Activated naive CD4-positive, alpha-beta T cell treated with anti-CD3 and anti-CD28 coated beads, Interleukin-2, amount 50 U/mL, for 72 hours (primary cell): Measurements from ENCODE around the gene PLXNA4. TPM values are rescaled to one million over a fixed set of nuclear protein-coding genes. Genes with fewer than 3 reads are reported as not detected.

Experiments
- ATAC-seq, 2 donors: fragments of 150-1000 bp; cut with Tn5 transposase; 2 replicates each; pipeline ENCODE4 v1.10.0; 2021; ENCODE audit warnings: mild to moderate bottlenecking in 2 of 2, moderate library complexity in 2 of 2
- DNase-seq, 2 donors: peaks; one replicate each; pipeline ENCODE4 v3.0.0; 2021 to 2022; ENCODE audit warnings: low spot score in 2 of 2
- H3K27ac Mint-ChIP-seq, 2 donors: one replicate each; pipeline ENCODE4 v1.8.0; 2022; ENCODE audit warnings: mild to moderate bottlenecking in 2 of 2, mixed read lengths in 2 of 2
- H3K36me3 Mint-ChIP-seq, 2 donors: one replicate each; pipeline ENCODE4 v1.8.0; 2022; ENCODE audit warnings: mixed read lengths in 2 of 2
- H3K9me3 Mint-ChIP-seq, 2 donors: one replicate each; pipeline ENCODE4 v1.8.0; 2022; ENCODE audit warnings: mixed read lengths in 2 of 2
- total RNA-seq, 2 donors: library from RNA; stranded (reverse); gene quantifications; one replicate each; pipeline ENCODE4 v1.2.3, GENCODE V29; 2022

PLXNA4 gene
- total RNA-seq, 2 donors from 2014 or later, result 0.06 to 0.41 TPM

GRCh38 chr7:132418840-132419239, 157.4 kb downstream of the PLXNA4 start:
- DNase-seq (no peak), ATAC-seq (no peak)
- H3K36me3 Mint-ChIP-seq, result peaks cover 8 to 9% of the 10 kb centered on the region in 2 donors
- H3K27ac Mint-ChIP-seq, result no peak overlapping the region
- H3K9me3 Mint-ChIP-seq, result peaks cover 7 to 10% of the 10 kb centered on the region in 2 donors

DNA sequence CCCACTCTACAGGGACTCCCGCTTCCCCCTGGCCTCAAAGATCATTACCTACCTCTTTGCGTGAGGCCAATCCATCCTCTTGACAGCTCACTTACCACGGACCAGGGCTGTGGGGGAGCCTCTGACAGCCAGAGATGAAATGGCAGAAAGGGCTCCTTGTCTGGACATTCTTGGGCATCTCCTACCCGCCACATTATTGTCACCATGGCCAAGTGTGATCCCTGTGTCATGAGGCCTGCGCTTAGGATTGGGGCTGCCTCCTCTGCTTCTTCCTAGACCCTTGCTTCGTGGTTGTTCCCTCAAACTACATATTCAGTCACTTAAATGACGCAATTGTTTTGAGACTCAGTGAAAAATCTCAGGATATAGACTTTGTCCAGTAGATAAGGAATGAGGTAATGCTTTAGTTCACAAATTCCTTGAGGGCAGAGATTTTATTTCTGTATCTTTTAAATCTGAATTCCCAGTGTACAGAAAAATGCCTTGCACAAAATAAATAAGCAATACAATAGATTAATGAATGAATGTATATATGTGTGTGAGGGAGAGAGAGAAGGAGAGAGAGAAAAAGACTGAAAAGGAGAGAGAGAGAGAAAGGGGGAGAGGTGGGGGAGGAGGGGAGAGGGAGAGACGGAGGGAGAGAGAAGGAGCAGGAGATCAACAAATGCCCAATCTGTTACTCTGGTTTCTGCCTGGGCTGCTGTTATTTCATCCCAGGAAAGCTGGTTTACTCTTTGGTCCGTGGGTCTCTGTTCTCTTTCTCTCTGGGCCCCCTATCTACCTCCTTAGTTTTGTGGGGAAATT, 159.0 kb downstream of the PLXNA4 start:
- DNase-seq (no peak), ATAC-seq (no peak)
- Mint-ChIP-seq H3K27ac (no peak overlapping the region), H3K9me3 (peaks cover 7 to 10% of the 10 kb centered on the region in 2 donors), H3K36me3 (peaks cover 8 to 9% of the 10 kb centered on the region in 2 donors)

DNA sequence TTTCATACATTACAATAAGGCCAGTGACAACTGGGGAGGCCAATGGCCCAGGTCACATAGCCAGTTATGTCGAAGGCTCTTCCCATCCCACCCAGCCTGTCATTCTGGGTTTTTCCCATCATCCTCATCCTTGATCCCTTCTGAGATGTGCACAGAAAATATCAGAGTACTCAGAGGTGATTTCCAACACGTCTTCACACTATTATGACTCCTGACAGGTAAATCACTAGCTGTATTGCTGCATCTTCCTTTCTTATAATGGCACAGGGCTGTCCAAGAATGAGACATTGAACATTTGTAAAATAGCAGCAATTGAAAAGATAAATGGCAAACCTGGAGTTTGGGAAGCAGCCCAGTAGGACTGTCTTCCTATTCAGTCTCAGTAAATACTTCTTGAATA, 159.9 kb downstream of the PLXNA4 start:
- Mint-ChIP-seq H3K27ac (no peak overlapping the region), H3K9me3 (peaks cover 7 to 9% of the 10 kb centered on the region in 2 donors), H3K36me3 (peaks cover 8% of the 10 kb centered on the region in 2 donors)
- ATAC-seq (no peak), DNase-seq (no peak)

DNA sequence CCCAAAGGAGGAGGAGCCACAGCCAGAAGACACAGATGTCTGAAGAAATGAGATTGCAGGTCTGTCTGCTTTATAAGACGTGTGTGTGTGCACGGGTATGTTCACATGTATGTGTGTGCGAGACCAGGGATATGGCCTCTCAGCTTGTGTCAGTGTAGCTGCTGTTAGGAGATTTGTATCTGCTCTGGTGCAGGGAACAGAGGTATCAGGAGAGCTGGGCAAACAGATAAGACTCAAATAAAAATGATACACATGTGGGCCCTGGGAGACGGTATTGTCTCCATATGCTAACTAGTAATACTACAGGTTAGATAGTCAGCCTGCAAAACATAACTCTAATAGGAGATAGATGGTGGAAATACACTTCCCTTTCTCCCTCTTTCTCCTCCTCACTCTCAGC, 161.0 kb downstream of the PLXNA4 start:
- Mint-ChIP-seq H3K27ac (no peak overlapping the region), H3K9me3 (no peaks in the 10 kb centered on the region)
- no peak for ATAC-seq

GRCh38 chr7:132414857-132415256, 161.4 kb downstream of the PLXNA4 start:
- no peak overlapping the region for H3K27ac Mint-ChIP-seq
- no peak for ATAC-seq
- DNase-seq, result no peak
- H3K36me3 Mint-ChIP-seq, result no peaks in the 10 kb centered on the region
- no peaks in the 10 kb centered on the region for H3K9me3 Mint-ChIP-seq

More for the DNA sequence above, 161.0 kb downstream of the PLXNA4 start:
- no peak for DNase-seq
- no peaks in the 10 kb centered on the region for H3K36me3 Mint-ChIP-seq

DNA sequence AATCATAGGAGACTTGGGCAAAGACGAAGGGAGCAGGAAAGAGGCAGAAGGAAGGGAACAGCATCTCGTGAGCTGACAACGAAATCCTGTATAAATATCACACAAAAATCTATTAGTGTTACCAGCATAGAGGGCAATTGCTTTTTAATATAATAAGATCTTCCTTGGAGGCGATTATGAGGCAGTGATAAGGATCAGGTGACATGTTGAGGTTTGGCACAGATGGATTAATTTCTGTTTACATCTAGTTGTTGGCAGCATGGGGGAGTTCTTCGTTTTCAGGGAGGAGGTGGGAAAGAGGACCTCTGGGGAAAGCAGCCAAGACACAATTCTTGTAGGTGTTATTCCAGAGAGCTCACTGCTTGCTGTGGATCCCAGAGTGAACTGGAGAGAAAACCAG, 163.8 kb downstream of the PLXNA4 start:
- Mint-ChIP-seq H3K9me3 (no peaks in the 10 kb centered on the region), H3K27ac (no peak overlapping the region), H3K36me3 (no peaks in the 10 kb centered on the region)
- DNase-seq (no peak), ATAC-seq (no peak)

DNA sequence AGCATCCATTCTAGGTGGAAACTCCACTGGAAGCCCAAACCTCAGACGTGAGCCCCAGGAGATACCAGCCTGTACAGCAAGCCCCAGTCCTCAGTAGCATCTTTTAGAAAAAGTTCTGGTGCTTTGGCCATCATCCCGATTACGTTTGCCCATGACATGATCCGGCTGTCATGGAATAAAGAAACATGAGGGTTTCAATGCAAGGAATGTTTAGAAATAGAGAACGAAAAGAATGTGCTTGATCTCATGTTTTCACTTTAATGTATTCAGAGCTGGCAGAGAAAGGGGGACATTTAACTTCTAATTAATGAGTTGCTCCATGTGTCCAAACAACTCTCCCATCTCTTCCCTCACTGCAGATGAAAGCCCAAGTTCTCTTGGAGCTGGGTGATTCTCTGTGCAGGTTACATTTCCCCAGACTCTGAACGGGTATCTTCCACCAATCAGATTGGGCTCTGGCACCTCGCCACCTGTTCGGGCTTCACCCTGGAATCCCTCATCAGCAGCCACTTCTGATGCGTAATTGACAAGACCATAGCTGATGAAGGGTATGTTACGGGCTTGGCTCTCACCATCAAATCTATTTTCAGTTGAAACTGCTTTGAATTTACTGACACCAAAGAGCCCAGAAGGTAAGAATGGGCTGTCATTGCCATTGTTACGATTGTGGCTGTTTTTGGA, 165.3 kb downstream of the PLXNA4 start:
- ATAC-seq, result no peak
- DNase-seq, result no peak
- Mint-ChIP-seq H3K36me3 (no peaks in the 10 kb centered on the region), H3K27ac (no peak overlapping the region), H3K9me3 (no peaks in the 10 kb centered on the region)

DNA sequence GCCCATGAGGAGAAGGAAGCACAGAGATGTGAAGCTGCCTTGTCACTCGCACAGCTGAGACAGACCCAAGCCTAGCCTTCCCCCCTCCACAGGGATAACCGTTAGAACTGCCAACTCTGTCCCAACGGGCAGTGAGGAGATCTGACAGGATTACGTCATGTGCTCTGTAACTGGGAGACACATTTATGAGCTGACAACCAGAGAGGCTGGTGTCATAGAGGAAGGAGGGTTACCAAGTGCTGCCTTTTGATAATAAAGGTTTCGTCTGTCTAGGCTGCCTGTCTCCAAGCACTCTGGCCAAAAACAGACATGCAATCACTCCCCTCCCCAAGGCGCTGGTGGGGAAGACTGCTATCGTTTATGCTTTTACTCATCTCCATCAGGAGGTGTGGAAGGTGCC, 165.9 kb downstream of the PLXNA4 start:
- no peaks in the 10 kb centered on the region for H3K36me3 Mint-ChIP-seq
- DNase-seq (no peak), ATAC-seq (no peak)
- H3K9me3 Mint-ChIP-seq, result no peaks in the 10 kb centered on the region
- H3K27ac Mint-ChIP-seq, result no peak overlapping the region

DNA sequence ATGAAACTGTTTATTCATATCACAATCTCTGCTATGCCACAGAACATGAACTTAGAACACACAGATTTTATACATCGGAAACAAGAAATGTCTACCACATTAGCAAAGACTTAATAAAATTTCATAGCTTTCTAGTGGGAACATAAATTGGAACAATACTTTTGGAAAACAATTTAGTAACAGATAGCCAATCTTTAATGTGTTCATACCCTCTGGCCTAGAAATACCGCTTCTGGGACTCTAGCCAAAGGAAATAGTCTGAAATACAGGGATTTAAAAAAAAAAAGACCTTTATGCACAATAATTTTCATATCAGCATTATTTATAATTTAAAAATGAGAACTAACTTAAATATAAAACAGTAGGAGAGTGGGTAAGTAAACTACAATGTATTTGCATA, 168.5 kb downstream of the PLXNA4 start:
- H3K9me3 Mint-ChIP-seq, result no peaks in the 10 kb centered on the region
- no peaks in the 10 kb centered on the region for H3K36me3 Mint-ChIP-seq
- no peak for DNase-seq
- H3K27ac Mint-ChIP-seq, result no peak overlapping the region
- no peak for ATAC-seq

DNA sequence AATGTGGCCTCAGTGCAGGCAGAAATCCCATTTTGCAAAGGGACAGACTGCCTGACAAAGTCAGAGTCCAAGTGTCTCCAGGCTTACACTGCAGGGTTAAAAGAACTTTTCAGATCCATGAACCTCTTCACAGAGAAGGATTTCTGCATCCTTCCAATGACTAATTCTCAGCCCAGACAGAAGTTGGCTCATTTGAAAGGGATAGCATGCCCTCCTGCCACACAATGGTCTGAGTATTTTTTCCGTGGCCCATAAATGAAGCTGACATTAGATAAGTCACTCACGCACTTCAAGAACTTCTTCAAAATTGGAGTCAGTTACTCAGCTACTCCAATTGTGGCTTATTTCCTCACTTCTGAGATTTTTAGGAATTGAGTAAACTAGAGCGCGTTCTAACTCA, 170.2 kb downstream of the PLXNA4 start:
- Mint-ChIP-seq H3K9me3 (peaks cover 4 to 5% of the 10 kb centered on the region in 2 donors), H3K36me3 (peaks cover 0 to 4% of the 10 kb centered on the region in 2 donors), H3K27ac (no peak overlapping the region)
- DNase-seq (no peak), ATAC-seq (no peak)

GRCh38 chr7:132404261-132404660, 172.0 kb downstream of the PLXNA4 start:
- ATAC-seq, result no peak

DNA sequence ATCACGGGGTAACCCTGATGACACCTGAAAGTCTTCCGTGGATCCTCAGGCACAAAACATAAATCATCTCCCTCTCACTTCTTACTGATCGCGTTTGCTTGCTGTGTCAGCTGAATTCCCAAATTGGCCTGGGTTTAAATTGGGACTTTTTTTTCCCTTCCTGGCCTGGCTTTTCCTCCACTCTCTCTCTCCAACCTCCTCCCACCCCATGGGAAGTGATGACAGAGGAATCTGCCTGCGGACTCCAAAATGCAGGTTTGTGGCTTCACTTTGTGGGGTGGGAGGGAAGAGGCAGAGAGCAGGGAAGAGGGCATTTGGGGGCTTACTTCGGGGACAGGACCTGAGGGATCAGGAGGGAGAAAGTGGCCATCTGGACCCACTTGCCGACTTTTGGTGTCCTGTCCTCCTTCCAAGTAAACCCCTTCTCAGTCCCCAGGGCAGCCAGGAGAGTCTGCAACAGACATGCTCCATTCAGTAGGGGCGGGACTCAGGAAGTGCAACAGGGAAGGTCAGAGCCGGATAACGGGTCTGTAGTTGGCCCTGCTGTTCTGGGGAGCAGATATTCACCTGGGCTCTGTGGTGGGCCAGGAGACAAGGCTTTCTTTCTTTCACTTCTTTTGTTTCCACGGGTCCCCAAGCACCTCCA, 172.7 kb downstream of the PLXNA4 start:
- no peak for DNase-seq
- no peak for ATAC-seq
- Mint-ChIP-seq H3K27ac (no peak overlapping the region), H3K36me3 (peaks cover 0 to 4% of the 10 kb centered on the region in 2 donors), H3K9me3 (peaks cover 4 to 5% of the 10 kb centered on the region in 2 donors)

More at GRCh38 chr7:132404261-132404660, 172.0 kb downstream of the PLXNA4 start:
- no peak for DNase-seq
- Mint-ChIP-seq H3K27ac (peak overlapping the region in 1 of 2 donors; percentile 16), H3K9me3 (peaks cover 4 to 5% of the 10 kb centered on the region in 2 donors), H3K36me3 (peaks cover 0 to 4% of the 10 kb centered on the region in 2 donors)

DNA sequence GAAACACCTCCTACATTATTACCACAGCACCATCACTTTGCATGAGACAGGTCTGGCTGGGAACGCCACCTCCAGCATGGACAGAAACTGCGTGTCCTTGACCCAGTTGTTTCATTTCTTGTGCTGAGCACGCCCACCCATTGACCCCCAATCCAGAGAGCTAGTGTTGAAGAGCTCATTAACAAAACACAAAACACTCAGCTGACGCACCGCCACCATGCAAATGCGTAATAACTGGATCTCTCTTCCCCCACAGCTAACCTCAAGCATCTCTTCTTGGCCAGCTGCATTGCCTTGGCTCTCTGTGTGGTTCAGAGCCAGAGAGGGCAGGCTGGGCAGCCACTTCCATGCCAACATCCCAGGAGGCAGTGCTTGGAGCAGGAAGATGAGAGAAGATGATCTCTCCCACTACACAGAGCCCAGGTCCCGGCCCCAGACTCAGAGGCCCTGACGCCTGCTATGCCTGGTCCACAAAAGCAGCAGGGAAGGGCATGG, 173.5 kb downstream of the PLXNA4 start:
- H3K9me3 Mint-ChIP-seq, result peaks cover 4 to 5% of the 10 kb centered on the region in 2 donors
- peaks cover 0 to 4% of the 10 kb centered on the region in 2 donors for H3K36me3 Mint-ChIP-seq
- no peak for ATAC-seq
- no peak for DNase-seq
- no peak overlapping the region for H3K27ac Mint-ChIP-seq

DNA sequence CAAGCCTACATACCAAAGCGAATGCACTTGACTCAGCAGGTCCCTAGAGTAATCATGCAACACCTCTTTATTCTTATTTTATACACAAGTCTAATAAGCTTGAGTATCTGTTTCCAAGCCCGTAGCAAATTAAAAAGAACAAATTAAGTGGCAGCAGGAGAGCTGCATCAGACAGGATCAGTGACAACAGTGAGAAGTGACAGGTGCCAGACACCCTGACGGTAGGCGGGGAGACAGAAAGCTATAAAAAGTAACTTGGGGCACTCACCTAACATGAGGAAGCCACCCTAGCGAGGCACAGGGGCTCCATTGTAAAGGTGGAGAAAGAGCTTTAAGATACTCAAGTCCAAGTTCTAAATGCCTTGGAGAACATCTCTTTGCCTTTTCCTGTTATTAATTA, 174.2 kb downstream of the PLXNA4 start:
- H3K27ac Mint-ChIP-seq, result no peak overlapping the region
- DNase-seq (no peak), ATAC-seq (no peak)
- peaks cover 4 to 5% of the 10 kb centered on the region in 2 donors for H3K9me3 Mint-ChIP-seq
- peaks cover 0 to 4% of the 10 kb centered on the region in 2 donors for H3K36me3 Mint-ChIP-seq

DNA sequence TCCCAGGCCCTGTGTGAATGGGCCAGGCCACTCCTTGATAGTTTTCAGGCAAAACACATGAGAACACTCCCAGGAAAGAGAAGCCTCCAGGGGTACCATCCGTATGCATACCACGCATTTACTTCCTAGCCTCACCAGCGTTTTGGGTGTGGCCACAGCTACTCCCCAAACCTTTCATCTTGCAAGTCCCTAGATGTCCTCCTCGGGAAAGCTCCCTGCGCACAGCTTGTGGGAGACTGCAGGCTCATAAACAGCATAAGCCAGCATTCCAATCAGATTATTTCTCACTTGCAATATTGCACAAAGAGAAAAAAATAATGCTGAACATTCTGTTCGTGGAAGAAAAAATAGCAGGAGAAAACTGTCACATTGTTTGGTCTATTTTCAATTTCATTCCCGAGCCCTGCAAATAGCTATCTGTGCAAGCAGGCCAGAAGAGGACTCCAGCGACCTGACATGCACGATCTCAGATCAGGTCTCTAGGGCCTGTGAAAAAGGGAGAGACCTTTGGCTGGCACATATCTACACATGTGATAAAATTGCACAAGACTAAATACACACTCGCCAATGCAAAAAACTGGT, 175.6 kb downstream of the PLXNA4 start:
- H3K36me3 Mint-ChIP-seq, result peaks cover 0 to 4% of the 10 kb centered on the region in 2 donors
- no peak for DNase-seq
- peaks cover 4 to 5% of the 10 kb centered on the region in 2 donors for H3K9me3 Mint-ChIP-seq
- H3K27ac Mint-ChIP-seq, result no peak overlapping the region
- ATAC-seq, result no peak

DNA sequence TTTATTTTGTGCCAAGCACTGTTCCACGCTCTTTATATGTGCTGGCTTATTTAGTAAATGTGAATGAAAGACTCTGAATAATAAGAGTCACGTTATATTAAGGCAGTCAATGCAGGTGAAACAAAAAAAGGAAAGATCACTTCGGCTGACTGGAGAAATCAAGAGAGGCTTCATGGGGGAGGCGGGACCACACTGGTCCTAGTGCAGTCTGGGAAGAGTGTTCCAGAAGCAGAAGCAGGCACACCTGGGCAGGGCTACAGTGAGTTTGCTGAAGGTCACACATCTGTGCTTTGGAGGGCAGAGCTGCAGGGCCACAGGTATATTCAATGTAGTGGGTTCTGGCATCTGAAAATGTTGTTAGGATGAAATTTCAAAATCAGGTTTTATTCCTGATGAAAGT, 176.9 kb downstream of the PLXNA4 start:
- Mint-ChIP-seq H3K9me3 (peaks cover 4 to 5% of the 10 kb centered on the region in 2 donors), H3K27ac (no peak overlapping the region), H3K36me3 (peaks cover 0 to 4% of the 10 kb centered on the region in 2 donors)
- ATAC-seq (no peak), DNase-seq (no peak)
